ENCODE results near the gene JSRP1.

JSRP1 gene

GRCh38 chr19:2232286-2233151 lies 23.7 kb downstream of the JSRP1 start:
- no peak for DNase-seq (ENCODE audit: low spot score)

DNA sequence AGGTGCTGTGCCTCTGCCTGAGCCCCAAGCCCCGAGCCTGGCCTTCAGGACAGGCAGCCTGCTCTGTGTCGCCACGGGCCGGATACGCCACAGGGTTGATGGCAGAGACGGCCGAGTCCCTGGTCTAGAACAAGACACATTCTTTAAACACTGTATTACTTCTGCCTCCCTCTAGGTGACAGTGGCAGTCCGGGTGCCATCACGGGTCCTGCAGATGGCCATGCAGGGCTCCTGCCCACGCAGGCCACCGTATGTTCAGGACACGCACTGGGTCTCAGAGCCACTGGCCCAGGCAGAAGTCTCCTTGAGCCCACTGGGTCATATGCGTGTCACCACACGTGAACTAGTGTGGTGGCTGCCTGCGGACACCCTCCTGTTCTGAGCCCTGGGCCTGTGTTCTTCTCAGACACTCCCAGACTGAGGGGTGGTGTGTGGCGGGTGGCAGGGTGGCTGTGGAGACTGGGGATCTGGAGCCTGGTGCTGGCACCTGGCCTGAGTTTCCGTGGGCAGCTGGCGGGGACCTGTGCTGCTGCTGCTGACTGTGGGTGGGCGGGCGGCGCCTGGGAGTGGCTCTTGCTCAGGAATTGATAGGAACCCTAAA lies 24.5 kb downstream of the JSRP1 start:
- no peak for DNase-seq (ENCODE audit: low spot score)

- DNase-seq (ENCODE audit: low spot score): no peak
Measured at GRCh38 chr19:2230807-2231533, 25.2 kb downstream of the JSRP1 start.

DNA sequence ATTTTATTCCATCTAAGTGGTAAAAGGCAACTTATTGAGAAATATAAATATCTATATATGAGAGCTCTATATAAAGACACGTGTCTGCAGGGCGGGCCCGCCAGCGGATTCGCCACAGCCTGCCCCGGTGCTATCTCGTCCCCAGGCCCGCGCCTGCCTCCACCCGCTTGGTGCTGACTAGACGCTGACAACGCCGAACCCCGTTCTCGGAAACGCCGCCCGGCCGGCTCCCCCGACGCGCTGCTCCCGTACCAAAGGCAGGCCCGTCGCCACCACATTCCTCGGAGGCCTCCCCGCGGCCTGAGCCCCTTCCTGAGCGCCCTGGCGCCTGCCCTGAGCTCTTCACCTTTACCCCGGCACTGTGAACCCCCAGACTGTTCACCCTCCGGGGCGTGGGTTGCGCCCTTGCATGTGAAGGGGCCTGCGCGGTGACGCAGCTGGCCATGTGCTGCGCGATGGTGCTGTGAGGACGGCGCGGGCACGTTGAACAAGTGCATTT lies 26.1 kb downstream of the JSRP1 start:
- no peak for DNase-seq (ENCODE audit: low spot score)

- DNase-seq (ENCODE audit: low spot score): no peak
Measured at GRCh38 chr19:2229103-2230032, 26.8 kb downstream of the JSRP1 start.

GRCh38 chr19:2228157-2229030 lies 27.8 kb downstream of the JSRP1 start:
- DNase-seq (ENCODE audit: low spot score): no peak

DNA sequence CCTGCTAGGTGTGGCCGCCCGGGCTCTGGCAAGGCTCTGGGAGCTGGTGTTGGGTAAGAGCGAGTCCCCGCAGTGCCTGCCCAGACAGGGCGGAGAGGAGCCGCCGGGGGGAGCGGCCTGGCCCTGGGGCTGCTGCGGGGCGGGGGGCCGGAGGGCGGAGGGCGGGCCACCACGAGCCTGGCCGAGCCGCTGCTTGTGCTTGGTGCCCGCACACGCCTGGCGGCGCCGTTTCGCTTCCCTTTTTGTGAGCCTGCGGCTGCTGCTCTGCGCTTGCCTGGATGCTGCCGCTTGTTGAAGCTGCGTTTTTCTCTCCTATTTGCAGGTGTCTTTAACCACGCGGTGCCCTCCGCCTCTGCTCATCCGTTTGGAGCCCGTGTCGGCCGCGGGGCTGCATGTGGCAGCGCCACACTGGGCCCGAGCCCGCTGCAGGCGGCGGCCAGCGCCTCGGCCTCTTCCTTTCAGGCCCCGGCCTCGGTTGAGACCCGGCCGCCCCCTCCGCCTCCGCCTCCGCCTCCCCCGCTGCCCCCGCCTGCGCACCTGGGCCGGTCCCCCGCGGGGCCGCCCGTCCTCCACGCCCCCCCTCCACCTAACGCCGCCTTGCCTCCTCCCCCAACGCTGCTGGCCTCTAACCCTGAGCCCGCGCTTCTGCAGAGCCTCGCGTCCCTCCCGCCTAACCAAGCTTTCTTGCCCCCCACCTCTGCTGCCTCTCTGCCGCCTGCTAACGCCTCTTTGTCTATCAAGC lies 28.6 kb downstream of the JSRP1 start:
- DNase-seq (ENCODE audit: low spot score): no peak

DNA sequence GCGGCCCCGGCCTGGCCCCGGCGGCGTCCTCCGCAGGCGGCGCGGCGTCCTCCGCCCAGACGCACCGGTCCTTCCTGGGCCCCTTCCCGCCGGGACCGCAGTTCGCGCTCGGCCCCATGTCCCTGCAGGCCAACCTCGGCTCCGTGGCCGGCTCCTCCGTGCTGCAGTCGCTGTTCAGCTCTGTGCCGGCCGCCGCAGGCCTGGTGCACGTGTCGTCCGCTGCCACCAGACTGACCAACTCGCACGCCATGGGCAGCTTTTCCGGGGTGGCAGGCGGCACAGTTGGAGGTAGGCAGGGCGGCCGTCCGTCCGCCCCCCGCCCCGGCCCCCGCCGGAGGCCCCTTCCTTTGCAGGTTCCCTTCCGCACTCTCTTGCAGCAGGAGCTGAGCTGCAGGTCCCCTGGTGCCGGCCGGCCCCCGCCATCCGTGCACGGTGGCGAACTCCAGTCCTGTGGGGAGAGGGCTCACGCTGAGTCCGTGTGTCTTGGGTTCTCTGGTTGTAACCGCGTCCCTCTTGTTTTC lies 29.3 kb downstream of the JSRP1 start:
- no peak for DNase-seq (ENCODE audit: low spot score)

- no peak for DNase-seq (ENCODE audit: low spot score)
Measured at GRCh38 chr19:2226051-2226839, 30.0 kb downstream of the JSRP1 start.

DNA sequence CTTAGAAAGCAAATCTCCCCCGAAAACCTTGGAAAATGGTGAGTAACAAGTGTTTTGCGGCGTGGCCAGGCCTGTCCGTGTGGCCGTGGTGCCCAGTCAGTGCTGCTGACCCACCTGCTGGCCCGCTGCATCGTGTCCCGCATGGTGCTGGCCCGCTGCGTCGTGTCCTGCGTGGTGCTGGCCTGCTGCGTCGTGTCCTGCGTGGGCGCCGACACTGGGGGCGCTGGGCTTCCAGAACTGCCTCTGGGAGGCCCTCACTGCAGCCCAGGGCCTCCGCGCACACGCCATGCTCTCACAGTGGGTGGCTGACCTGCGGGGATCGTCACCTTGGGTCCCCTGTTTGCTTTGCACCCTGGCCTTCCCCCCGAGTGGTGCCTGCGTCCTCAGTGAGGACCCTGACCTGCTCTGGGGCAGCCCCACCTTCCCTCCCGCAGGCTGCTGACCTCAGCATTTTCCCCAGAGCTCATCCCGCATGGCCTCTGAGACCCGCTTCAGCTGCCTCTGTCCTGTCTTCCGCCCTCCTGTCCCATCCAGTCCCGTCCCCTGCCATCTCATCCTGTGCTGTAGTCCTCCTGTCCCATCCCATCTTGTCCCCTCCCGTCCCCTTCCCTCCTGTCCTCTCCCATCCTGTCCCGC lies 30.7 kb downstream of the JSRP1 start:
- no peak for DNase-seq (ENCODE audit: low spot score)

DNA sequence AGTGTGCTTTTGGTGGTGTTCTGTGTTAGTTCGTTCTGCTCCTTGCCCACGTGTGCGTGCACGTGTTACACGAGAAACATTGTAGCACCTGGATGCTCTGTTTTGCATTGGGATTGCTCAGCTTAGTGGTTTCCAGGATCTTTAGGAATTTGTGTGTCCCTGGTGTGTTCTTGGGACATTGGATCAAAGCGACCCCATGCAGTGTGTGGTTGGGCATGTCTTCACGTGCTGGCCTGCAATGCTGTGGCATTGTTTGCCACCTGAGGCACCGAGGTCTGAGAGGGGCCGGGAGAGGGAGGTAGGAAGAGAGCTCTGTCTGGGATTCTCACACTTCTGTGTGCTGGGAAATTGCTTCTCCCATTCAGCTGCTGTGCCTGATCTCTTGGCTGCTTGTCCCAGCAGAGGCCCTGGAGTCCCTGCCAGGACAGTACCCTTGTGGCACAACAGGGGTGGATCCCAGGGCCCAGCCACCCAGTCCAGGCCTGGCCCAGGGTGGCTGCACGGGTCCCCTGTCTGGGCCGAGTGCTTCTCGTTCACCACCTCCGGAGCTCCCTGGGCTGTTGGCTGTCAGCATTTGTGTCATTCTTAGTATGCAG lies 31.4 kb downstream of the JSRP1 start:
- DNase-seq (ENCODE audit: low spot score): no peak

DNA sequence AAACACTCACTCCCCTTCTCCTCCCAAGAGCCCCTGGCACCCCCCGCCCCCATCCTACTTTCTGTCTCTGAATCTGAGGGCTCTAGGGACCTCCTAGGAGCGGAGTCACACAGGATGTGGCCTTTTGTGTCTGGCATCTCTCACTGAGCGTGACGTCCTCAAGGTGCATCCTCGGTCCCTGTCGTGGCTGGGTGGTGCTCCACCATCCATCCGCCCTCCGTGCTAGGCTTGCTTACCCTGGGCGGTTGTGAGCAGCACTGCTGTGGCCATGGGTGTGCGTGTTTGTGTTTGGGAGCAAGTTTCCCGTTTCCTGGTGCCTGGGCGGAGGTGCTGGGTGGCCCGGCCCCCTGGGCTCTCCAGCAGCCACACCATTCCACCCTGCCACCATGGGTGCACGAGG lies 32.3 kb downstream of the JSRP1 start:
- DNase-seq (ENCODE audit: low spot score): no peak

DNA sequence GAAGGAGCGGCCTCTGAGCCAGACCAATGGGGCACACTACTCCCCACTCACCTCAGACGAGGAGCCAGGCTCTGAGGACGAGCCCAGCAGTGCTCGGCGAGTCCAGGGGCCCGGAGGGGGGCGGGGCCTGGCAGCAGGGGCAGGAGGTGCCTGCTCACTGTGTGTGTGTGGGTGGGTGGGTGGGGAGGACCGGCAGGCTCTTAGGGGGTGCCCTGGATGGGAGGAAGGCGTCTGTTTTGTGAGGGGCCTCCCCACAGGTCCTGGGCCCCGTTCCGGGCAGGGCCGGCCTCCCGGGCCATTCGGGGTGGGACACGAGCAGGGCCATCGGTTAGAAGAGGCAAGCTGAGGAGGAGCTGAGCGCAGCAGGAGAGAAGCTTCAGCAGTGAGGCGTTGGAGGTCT lies 32.8 kb downstream of the JSRP1 start:
- no peak for DNase-seq (ENCODE audit: low spot score)

- DNase-seq (ENCODE audit: low spot score): no peak
Measured at GRCh38 chr19:2221918-2222317, 34.3 kb downstream of the JSRP1 start.

DNA sequence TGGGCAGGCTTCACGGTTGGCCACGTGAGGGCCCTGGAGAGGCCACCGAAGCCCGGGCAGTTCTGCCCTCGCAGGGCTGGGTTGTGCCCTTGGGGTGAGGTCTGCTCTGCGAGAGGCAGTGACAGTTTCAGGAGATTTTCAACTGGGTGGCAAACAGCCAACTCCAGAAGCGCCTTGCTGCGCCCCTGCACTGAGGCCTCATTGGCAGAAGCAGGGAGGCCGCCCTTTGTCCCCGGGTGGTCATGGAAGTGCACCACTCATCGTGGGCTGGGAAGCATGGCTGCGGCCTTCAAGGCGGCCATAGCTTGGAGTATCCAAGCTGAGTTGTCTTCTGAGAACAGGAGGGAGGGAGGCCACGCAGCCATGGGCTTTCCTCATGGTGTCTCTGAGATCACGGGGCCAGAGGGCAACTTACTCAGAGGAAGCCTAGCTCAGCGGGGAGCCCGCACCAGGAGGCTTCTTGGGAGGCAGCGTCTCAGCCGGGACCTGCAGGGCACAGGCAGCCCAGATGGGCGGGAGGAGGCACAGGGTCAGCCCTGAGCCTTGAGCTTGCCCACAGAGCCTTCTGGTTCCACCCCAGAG lies 34.9 kb downstream of the JSRP1 start:
- no peak for DNase-seq (ENCODE audit: low spot score)

- DNase-seq (ENCODE audit: low spot score): no peak
Measured at GRCh38 chr19:2219726-2220125, 36.5 kb downstream of the JSRP1 start.

- DNase-seq (ENCODE audit: low spot score): no peak
Measured at GRCh38 chr19:2217591-2217990, 38.6 kb downstream of the JSRP1 start.
